Common myeloid progenitor, CD34-positive (primary cell): ENCODE data around the gene ROCK1.

Experiments
- CTCF ChIA-PET: fragments of 350-600 bp; sonication (Branson Sonifier 250); formaldehyde crosslinking; loops from one replicate; lab custom pipeline; 2021; ENCODE audit warnings: antibody characterized with exemption; lab: Charles Lee
- POLR2A ChIA-PET: fragments of 350-600 bp; sonication (Branson Sonifier 250); formaldehyde crosslinking; loops from one replicate; lab custom pipeline; 2021; ENCODE audit warnings: antibody characterized with exemption; lab: Charles Lee
- DNase-seq, 3 donors: peaks; one replicate each; pipeline versions ENCODE4 v3.0.0 to v3.0.0-alpha.2; 2013
- H3K27ac ChIP-seq, 2 experiments: 1 replicate in 1 of 2; 2 replicates in 1 of 2; pipeline ENCODE4 v1.7.0; 2013; ENCODE audit warnings: inconsistent platforms in 2 of 2, low read length in 2 of 2, mild to moderate bottlenecking in 2 of 2, low read depth in 1 of 2, moderate library complexity in 1 of 2; ENCODE audit not compliant: severe bottlenecking in 2 of 2, insufficient read depth in 1 of 2, poor library complexity in 1 of 2
- H3K27me3 ChIP-seq, 5 experiments: replicated peaks in 2 of 5; 1 replicate in 3 of 5; 2 replicates in 2 of 5; pipeline versions ENCODE4 v1.6.1 to v1.7.0; 2013; ENCODE audit warnings: low read length in 4 of 5, mild to moderate bottlenecking in 2 of 5, moderate library complexity in 2 of 5, inconsistent platforms in 1 of 5; ENCODE audit not compliant: insufficient read depth in 5 of 5, control insufficient read depth in 4 of 5
- H3K36me3 ChIP-seq, 4 experiments: 1 replicate in 2 of 4; 2 replicates in 2 of 4; pipeline versions ENCODE4 v1.6.1 to v1.7.0; 2013; ENCODE audit warnings: low read length in 3 of 4, control low read depth in 1 of 4, mild to moderate bottlenecking in 1 of 4; ENCODE audit not compliant: control insufficient read depth in 4 of 4, insufficient read depth in 4 of 4
- H3K4me1 ChIP-seq, 4 experiments: 1 replicate in 3 of 4; 2 replicates in 1 of 4; pipeline versions ENCODE4 v1.6.1 to v1.7.1; 2013; ENCODE audit warnings: low read length in 3 of 4, mild to moderate bottlenecking in 3 of 4, control low read depth in 1 of 4, inconsistent platforms in 1 of 4, moderate library complexity in 1 of 4; ENCODE audit not compliant: control insufficient read depth in 4 of 4, insufficient read depth in 4 of 4; ENCODE audit errors: control extremely low read depth in 1 of 4
- H3K4me3 ChIP-seq, 7 experiments: 1 replicate in 4 of 7; 2 replicates in 3 of 7; pipeline versions ENCODE4 v1.5.1 to v1.7.0; 2013; ENCODE audit warnings: mild to moderate bottlenecking in 7 of 7, low read length in 6 of 7, moderate library complexity in 6 of 7, inconsistent platforms in 2 of 7, low read depth in 2 of 7, control low read depth in 1 of 7; ENCODE audit not compliant: insufficient read depth in 4 of 7, control insufficient read depth in 1 of 7; ENCODE audit errors: extremely low read depth in 1 of 7
- H3K9me3 ChIP-seq, 5 experiments: 1 replicate in 4 of 5; 2 replicates in 1 of 5; pipeline versions ENCODE4 v1.6.1 to v1.7.1; 2013; ENCODE audit warnings: low read length in 4 of 5, mild to moderate bottlenecking in 2 of 5, inconsistent platforms in 1 of 5, low read depth in 1 of 5, moderate library complexity in 1 of 5; ENCODE audit not compliant: control insufficient read depth in 4 of 5, insufficient read depth in 2 of 5; ENCODE audit errors: control extremely low read depth in 1 of 5
- WGBS: methylation state at CpG from one replicate; pipeline ENCODE4 v1.1.5; 2013; ENCODE audit not compliant: insufficient coverage; 5-methylcytosine and 5-hydroxymethylcytosine counted together

Gene ROCK1

GRCh38 chr18:21057112-21057511 lies 54.5 kb downstream of the ROCK1 start:
- DNase-seq, result no peak
- Histone ChIP-seq H3K27me3 (no peaks in the 10 kb centered on the region), H3K9me3 (peaks cover 0 to 3% (median 0%) of the 10 kb centered on the region in 5 experiments), H3K27ac (no peak overlapping the region), H3K36me3 (peaks cover 0 to 19% (median 3%) of the 10 kb centered on the region in 4 experiments), H3K4me1 (peaks cover 0 to 2% (median 0%) of the 10 kb centered on the region in 4 experiments), H3K4me3 (no peak overlapping the region)
- WGBS, result 100% methylated on average over 1 of the region's 1 CpG
- CTCF ChIA-PET, result interaction anchor here (1.3 kb wide), 2 partner anchors 9 to 17 kb away, joined by 3 to 4 read pairs; no protein-coding TSS in a partner anchor
- POLR2A ChIA-PET, result no interaction called here

GRCh38 chr18:21056545-21056944 lies 55.1 kb downstream of the ROCK1 start:
- CTCF ChIA-PET, result interaction anchor here (1.3 kb wide), 2 partner anchors 8 to 18 kb away, joined by 3 to 4 read pairs; no protein-coding TSS in a partner anchor
- DNase-seq, result no peak
- peaks cover 0 to 14% (median 3%) of the 10 kb centered on the region in 4 experiments for H3K36me3 ChIP-seq
- peaks cover 0 to 3% (median 0%) of the 10 kb centered on the region in 5 experiments for H3K9me3 ChIP-seq
- POLR2A ChIA-PET, result no interaction called here
- H3K4me1 ChIP-seq, result peaks cover 0 to 2% (median 0%) of the 10 kb centered on the region in 4 experiments
- H3K4me3 ChIP-seq, result no peak overlapping the region
- H3K27ac ChIP-seq, result no peak overlapping the region
- H3K27me3 ChIP-seq, result no peaks in the 10 kb centered on the region

- no peak overlapping the region for H3K27ac ChIP-seq
Measured at GRCh38 chr18:21054252-21054821, 57.3 kb downstream of the ROCK1 start.

DNA sequence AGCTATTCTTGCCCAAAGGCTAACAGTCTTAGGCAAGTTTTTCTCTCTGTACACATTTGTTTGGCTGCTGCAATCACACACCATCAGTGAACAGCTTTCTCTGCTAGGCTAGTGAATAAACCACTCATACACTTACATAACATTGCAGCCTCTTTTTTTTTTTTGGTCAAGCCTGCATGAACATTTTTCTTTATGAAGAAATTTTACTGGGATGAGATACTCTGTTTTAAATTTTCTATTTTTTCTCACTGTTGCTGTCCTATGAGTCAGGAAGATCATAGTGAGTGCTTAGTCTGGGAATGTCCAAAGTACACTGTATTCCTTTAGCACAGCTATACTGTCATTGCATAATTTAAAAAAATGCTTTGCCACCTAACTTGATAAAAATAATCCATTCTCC lies 58.5 kb downstream of the ROCK1 start:
- H3K27ac ChIP-seq, result no peak overlapping the region
- no peak overlapping the region for H3K4me3 ChIP-seq
- no peaks in the 10 kb centered on the region for H3K9me3 ChIP-seq
- peaks cover 0 to 15% (median 4%) of the 10 kb centered on the region in 4 experiments for H3K4me1 ChIP-seq
- ChIA-PET CTCF (interaction anchor here (1.3 to 1.5 kb wide), 2 partner anchors 22 to 54 kb away, joined by 3 to 4 read pairs; no protein-coding TSS in a partner anchor), POLR2A (no interaction called here)
- H3K36me3 ChIP-seq, result peaks cover 0 to 2% (median 0%) of the 10 kb centered on the region in 4 experiments
- no peaks in the 10 kb centered on the region for H3K27me3 ChIP-seq
- DNase-seq, result no peak

More at GRCh38 chr18:21054252-21054821, 57.3 kb downstream of the ROCK1 start:
- H3K27me3 ChIP-seq, result no peaks in the 10 kb centered on the region
- ChIA-PET CTCF (interaction anchor here (0.8 to 1.6 kb wide), 8 partner anchors 9 to 62 kb away, joined by 3 to 5 read pairs (median 4); no protein-coding TSS in a partner anchor), POLR2A (no interaction called here)
- H3K36me3 ChIP-seq, result peaks cover 0 to 2% (median under 1%) of the 10 kb centered on the region in 4 experiments
- no peak overlapping the region for H3K4me3 ChIP-seq
- DNase-seq, result peak in 2 of 3 donors; percentile 11 to 29
- 60% methylated on average over 3 of the region's 3 CpGs for WGBS
- H3K4me1 ChIP-seq, result peaks cover 0 to 14% (median 3%) of the 10 kb centered on the region in 4 experiments
- no peaks in the 10 kb centered on the region for H3K9me3 ChIP-seq

GRCh38 chr18:21052385-21052784 lies 59.2 kb downstream of the ROCK1 start:
- H3K27ac ChIP-seq, result no peak overlapping the region
- DNase-seq, result no peak
- H3K36me3 ChIP-seq, result peaks cover 0 to 6% (median under 1%) of the 10 kb centered on the region in 4 experiments
- WGBS, result 100% methylated on average over 2 of the region's 5 CpGs
- H3K27me3 ChIP-seq, result no peaks in the 10 kb centered on the region
- ChIA-PET CTCF (interaction anchor here (1.5 kb wide), 1 partner anchor 54 kb away, joined by 3 read pairs; no protein-coding TSS in a partner anchor), POLR2A (no interaction called here)
- H3K4me3 ChIP-seq, result no peak overlapping the region
- no peaks in the 10 kb centered on the region for H3K9me3 ChIP-seq
- peaks cover 0 to 15% (median 4%) of the 10 kb centered on the region in 4 experiments for H3K4me1 ChIP-seq

- CTCF ChIA-PET, result interaction anchor here (0.6 to 1.2 kb wide), 2 partner anchors 9 to 49 kb away, joined by 3 read pairs; no protein-coding TSS in a partner anchor
- no CpG with 5 or more reads among the region's 3 CpGs for WGBS
Measured at GRCh38 chr18:21051620-21052019, 60.0 kb downstream of the ROCK1 start.

GRCh38 chr18:21049306-21049705 lies 62.3 kb downstream of the ROCK1 start:
- Histone ChIP-seq H3K4me3 (no peak overlapping the region), H3K27ac (peak overlapping the region in 1 of 2 experiments; percentile 40), H3K9me3 (no peaks in the 10 kb centered on the region), H3K27me3 (no peaks in the 10 kb centered on the region), H3K4me1 (peaks cover 0 to 14% (median 4%) of the 10 kb centered on the region in 4 experiments), H3K36me3 (peaks cover 0 to 15% (median 6%) of the 10 kb centered on the region in 4 experiments)
- ChIA-PET CTCF (interaction anchor here (0.9 to 1.8 kb wide), 5 partner anchors 8 to 130 kb away, joined by 3 to 4 read pairs (median 4); no protein-coding TSS in a partner anchor), POLR2A (interaction anchor here (0.7 kb wide), 1 partner anchor 27 kb away, joined by 4 read pairs; no protein-coding TSS in a partner anchor)
- DNase-seq, result peak; percentile 21 to 88 (median 70)
- WGBS, result no CpG with 5 or more reads among the region's 1 CpG

More at GRCh38 chr18:21051620-21052019, 60.0 kb downstream of the ROCK1 start:
- POLR2A ChIA-PET, result no interaction called here
- DNase-seq, result no peak
- Histone ChIP-seq H3K9me3 (no peaks in the 10 kb centered on the region), H3K27ac (no peak overlapping the region), H3K4me3 (no peak overlapping the region), H3K27me3 (no peaks in the 10 kb centered on the region), H3K36me3 (peaks cover 0 to 7% (median 2%) of the 10 kb centered on the region in 4 experiments), H3K4me1 (peaks cover 0 to 15% (median 4%) of the 10 kb centered on the region in 4 experiments)
